HG03066 (cell line): ENCODE measurements around the gene ZFHX3.

Experiments used
- ATAC-seq: cut with Tn5 transposase; IDR thresholded peaks from one replicate; pipeline ENCODE4 v1.9.1; 2021; ENCODE audit warnings: low read depth; ENCODE audit not compliant: unreplicated experiment

The ZFHX3 gene

GRCh38 chr16:73042807-73043206 is 5.1 kb downstream of the ZFHX3 start:
- ATAC-seq: no peak

GRCh38 chr16:73041676-73042075 is 6.3 kb downstream of the ZFHX3 start:
- ATAC-seq: no peak

- no peak for ATAC-seq
These were observed 7.1 kb downstream of the ZFHX3 start for GRCh38 chr16:73040735-73041402.

GRCh38 chr16:73040136-73040535 is 7.8 kb downstream of the ZFHX3 start:
- ATAC-seq: no peak

- no peak for ATAC-seq
These were observed 9.9 kb downstream of the ZFHX3 start for GRCh38 chr16:73037845-73038570.

DNA sequence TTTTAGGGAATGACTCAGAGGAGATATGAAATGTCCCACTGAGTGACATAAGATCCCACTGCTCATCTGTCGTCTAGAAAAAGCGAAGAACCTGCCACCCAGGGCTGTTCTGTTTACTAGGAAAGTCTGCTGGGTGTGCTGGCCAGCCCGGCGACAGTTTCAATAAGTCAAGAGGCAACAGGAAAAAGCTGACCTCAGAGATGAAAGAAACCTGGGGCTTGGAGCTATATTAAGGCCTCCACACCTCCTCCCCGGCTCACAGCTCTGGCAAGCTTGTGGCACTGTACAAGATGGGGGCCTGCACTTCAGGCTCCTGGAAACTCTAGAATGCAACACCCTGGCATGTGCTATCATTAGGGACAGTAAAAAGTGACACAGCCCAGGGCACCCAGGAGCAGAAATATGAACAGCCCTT is 10.6 kb downstream of the ZFHX3 start:
- ATAC-seq: peak; percentile 40

GRCh38 chr16:73036074-73036826 is 11.7 kb downstream of the ZFHX3 start:
- ATAC-seq: peak; percentile 57

DNA sequence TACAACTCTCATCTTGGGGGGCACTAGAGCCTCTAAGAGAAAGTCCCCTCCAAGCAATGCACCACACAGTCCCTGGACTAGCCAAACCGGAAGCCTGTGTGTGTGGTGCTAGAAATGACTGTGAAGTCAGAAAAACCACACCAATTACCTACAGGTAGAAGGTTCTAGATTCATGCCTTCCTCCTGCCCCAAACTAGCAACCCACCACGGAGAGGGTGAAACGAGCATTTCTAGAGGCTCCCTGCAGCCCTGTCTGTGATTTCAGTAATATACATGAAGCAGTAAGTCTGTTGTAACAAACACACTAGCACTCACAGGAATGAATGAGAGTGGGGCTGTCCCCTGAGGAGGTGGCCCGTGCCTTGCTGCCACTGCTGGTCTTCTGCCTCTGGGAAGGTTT is 13.6 kb downstream of the ZFHX3 start:
- ATAC-seq: no peak

DNA sequence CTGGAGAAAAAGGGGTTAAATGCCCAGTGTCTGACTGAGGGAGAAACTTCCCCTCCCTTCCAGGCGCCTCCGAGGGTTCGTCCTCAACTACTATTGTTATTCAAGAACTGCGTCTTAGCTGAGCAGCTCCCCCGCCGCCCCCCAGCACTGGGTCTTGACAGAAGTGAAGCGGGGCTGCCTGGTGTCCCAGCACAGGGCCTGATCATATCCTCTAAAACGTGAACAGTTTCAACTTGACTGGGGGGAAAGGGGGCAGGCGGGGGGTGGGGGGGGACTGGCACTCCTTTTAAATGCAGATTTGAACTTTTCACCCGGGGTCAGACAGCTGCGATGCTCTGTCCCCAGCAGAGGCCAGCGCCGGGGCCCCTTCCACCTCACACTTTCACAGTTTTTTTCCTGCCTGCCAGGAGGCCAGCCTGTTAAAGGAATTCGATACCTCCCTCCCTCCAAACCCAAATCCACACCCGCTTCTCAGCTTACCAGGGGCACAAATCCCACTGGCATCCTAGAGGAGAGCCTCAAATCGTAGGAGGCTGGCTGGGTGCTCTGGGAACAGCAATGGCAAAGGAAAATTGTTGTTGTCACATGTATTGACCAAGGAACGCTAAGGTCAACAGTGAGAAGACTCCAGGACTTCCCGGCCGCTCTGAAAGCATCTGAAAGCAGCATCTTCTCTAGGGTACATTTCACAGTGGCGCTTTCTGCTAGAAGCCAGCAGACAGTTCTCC is 14.5 kb downstream of the ZFHX3 start:
- no peak for ATAC-seq

DNA sequence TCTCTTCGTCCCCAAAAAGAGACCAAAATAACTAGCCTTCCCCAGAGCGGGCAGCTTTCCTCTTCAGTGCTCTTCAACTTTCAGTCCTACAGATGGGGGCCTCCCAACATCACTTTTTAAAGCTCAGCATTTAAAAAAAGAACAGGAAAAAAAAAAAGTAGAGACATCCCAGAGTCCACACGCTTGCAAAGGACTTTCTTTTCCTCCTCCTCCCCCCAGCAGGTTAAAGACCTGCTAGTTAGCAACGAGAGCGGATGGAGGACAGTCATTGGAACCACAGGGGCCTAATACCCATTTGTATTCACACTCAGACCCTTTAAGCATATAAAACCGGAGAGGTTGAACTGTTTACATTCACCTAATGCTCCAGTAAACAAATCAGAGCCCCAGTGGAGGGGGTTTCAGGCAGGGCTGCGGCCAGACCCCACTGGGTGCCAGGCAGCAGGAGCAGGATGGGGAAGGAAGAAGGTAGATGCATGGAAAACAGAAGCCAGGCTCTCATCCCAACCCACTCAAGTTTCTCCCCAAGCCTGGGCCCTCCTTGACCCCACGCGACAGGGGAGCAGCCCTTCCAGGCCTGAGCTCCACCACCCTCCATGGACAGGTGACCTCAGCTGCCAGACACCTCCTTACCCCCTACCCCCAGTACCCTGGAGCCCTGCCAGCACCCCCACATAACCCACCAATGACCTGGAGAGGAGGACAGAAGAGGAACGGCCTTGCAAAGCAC is 15.2 kb downstream of the ZFHX3 start:
- ATAC-seq: no peak

- no peak for ATAC-seq
These were observed 15.9 kb downstream of the ZFHX3 start for GRCh38 chr16:73031984-73032383.

- ATAC-seq: no peak
These were observed 16.6 kb downstream of the ZFHX3 start for GRCh38 chr16:73031155-73031866.

DNA sequence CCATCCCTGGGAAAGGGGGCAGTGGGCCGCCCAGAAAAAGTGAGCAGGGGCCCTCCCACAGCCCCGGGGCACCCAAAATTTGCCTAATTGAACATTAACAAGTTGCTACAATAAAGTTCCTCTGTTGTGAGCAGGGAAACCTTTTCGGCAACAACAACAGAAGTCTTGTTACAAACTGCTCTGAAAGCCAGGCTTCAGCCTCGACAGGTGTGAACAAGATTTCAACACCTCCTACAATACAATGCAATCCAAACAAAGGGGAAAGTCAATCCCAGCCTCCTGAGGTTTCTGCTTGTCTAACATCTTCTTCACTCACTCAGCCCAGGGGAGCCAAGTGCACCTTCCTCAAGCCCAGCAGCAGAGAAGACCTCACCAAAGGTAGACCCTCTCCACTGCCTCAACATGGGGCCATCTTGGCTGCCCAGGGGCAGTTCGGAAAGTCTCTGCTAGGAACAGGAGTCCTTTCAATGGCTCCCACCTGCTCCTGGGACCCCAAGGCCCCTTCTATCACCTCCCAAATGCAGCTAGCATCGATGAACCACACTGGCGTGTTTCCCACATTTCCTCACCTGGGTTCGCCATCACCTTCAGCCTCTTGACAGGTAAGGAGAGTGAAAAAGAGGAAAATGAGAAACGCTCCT is 19.1 kb downstream of the ZFHX3 start:
- ATAC-seq: no peak

DNA sequence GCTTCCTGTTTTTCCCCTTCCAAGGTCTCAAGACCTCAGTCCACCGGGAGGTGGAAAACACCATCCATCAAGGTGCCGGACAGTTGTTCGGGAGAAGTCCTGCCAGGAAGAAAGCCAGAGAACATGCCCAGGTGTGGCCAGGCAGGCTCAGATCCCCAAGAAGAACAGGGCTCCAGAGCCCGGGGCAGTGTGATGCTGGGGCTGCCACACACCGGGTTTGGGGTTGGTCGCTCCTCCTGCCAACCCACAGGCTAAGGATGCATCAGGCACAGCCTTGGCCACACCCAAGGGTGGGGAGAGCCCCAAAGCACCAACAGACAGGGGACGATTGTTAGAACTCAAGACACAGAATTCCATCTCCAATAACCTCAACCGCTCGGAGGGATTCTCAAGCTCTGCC is 19.7 kb downstream of the ZFHX3 start:
- no peak for ATAC-seq

DNA sequence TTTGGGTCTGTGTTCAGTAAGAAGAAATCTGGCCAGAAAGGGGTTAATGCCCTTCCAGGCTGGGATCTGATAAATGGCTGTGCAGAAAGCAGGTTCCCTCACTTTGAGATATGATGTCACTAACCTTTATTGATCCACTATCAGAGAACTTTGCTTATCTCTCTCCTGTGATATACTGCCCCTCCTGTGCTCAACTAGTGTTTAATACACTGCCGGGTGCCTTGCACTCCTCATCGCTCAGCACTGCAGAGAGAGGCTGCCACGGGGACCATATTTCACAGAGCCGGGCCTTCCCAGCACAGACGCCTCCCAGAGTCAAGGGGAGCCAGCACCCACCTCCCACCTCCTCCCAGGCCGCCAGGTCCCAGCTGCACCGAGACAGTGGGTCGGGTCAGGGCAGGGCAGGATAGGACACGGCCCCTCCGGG is 20.2 kb downstream of the ZFHX3 start:
- no peak for ATAC-seq

DNA sequence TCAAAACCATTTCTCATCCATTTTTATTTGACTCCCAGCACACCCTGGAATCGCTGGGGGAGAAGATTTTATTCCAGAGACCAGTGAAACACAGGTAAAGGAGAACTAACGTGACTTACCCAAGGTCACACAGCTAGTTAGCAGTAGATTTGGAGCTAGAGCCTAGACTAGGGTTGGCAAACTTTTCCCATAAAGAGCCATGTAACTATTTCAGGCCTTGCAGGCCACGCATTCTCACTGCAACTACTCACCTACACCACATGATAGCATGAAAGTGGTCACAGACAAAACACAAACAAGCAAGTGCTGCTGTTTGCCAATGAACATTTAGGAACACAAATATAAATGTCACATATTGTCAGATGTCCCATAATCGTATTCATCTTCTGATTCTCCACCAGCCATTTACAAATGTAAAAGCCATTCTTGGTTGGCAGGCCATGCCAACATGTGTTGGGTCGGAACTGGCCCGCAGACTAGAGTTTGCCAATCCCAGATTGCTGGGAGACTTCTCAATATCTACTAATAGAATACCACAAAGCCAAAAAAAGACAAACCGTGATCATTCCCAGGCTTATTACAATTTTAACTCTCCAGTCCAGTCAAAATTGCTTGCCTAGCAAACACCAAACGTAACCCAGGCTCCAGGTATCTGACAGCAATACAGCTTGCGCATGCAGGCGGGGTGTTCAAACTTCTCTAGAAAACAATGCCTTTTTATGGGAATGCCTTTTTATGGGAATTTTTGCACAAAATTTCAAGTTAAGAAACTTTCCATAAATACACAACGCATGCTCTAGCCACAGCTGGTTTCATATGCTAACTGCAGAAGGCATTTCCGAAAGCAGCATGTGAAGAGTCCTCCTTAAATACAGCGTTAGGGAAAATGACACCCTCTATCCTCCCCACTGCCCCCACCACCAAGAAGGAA is 20.9 kb downstream of the ZFHX3 start:
- no peak for ATAC-seq

DNA sequence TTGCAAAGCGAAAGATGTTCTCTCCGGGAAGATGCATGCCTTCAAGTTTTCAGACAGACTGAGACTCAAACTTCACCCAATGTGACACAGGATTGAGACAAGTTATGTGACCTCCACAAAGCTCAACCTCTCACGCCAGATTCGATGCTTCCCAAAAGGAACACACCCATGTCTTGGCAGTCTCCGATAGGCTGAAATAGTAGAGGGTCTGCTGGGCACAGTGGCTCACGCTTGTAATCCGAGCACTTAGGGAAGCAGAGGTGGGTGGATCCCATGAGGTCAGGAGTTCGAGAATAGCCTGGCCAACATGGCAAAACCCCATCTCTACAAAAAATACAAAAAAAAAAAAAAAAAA is 22.1 kb downstream of the ZFHX3 start:
- ATAC-seq: no peak

DNA sequence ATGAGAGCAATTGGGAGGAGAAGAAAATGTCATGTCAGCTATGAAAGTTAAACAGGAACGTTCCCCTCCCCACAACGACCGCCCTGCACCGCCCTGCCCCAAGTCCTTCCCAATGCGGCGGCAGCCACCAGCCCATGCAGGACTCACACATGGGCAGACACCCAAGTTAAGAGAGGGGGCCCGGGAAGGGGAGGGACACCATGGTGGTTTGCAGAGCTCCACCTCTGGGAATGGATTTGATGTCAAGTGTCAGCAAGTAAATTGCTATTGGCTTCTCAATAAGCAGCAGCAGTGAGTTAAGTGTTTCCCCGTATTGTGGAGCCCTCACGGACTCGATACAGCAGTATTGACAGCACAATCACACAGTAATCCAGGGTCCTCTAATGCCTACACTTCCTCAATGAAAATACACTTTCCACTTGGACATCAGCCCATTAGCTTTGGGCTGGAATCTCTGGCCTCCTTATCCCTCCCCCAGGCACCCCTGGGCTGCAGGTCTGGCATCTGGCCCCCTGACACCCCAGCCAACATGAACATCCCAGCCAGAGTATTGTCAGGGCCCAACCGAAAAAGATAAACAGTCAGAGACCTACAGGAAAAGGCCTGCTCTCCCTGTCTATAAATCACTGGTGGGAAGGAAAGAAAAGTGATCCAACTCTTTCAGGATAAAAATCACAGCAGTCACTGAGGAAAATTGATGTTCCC is 22.6 kb downstream of the ZFHX3 start:
- ATAC-seq: no peak
